Activated gamma-delta T cell (primary cell): ENCODE data around the gene SEC16B.
"Not testable (repeated sequence)": the region's sequence is repeated elsewhere in the genome, so short reads cannot be mapped to it uniquely, and the experiment has no call there.

Source experiments
- DNase-seq: peaks from one replicate; lab custom pipeline; 2025; lab: John Stamatoyannopoulos, UW
- total RNA-seq, 2 donors: gene quantifications; one replicate each; lab custom pipeline; 2026; lab: John Stamatoyannopoulos, UW

SEC16B gene, protein sequence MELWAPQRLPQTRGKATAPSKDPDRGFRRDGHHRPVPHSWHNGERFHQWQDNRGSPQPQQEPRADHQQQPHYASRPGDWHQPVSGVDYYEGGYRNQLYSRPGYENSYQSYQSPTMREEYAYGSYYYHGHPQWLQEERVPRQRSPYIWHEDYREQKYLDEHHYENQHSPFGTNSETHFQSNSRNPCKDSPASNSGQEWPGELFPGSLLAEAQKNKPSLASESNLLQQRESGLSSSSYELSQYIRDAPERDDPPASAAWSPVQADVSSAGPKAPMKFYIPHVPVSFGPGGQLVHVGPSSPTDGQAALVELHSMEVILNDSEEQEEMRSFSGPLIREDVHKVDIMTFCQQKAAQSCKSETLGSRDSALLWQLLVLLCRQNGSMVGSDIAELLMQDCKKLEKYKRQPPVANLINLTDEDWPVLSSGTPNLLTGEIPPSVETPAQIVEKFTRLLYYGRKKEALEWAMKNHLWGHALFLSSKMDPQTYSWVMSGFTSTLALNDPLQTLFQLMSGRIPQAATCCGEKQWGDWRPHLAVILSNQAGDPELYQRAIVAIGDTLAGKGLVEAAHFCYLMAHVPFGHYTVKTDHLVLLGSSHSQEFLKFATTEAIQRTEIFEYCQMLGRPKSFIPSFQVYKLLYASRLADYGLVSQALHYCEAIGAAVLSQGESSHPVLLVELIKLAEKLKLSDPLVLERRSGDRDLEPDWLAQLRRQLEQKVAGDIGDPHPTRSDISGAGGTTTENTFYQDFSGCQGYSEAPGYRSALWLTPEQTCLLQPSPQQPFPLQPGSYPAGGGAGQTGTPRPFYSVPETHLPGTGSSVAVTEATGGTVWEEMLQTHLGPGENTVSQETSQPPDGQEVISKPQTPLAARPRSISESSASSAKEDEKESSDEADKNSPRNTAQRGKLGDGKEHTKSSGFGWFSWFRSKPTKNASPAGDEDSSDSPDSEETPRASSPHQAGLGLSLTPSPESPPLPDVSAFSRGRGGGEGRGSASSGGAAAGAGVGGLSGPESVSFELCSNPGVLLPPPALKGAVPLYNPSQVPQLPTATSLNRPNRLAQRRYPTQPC
- total RNA-seq: 0 reads per million in 2 donors

DNA sequence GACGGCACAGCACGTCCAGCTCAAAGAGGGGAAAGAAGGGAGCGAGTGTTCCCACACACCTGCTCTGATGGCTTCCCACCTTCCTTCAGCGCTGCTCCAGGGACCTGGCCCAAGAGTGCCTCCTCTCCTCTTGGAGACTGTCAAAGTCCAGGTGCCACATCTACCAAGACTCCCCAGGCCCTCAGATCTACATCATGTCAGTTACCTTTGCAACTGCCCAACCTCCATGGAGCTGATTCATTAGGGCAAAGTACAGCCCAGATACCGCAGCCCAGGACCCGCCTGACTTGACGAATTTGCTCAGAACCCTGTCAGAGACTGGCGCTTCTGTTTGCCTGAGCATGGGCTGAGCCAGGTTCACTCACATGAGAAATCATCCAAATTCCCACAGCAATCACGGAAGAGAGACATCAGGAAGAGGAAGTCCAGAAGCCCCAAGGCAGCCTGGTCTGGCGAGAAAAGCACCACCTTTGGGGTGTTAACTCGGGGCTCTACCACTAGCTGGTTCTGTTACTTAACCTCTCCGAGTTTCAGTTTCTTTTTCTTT is at the start of gene SEC16B:
Gene SEC16B, minus strand, starts transcription at position 234 of the 547 bp plus-strand sequence. CDS start 2,077 bp downstream, outside the sequence.
- no peak for DNase-seq

DNA sequence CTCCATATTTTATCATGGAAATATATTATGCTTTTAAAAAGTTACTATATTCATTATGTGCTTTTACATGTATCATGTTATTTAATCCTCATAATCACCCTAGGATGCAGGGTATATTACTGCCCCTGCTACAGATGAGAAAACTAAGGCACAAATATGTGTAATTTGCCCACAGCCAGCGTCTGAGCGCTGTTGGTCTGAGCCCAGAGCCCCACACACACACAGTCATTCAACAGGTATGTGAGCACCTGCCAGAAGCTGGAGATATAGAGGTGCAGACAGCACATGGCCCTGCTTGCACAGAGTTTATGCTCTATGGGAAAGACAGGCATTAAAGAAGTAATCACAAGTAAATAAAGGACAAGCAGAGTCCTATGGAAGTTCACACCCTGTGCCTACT is 49.8 kb upstream of the SEC16B start:
- DNase-seq: no peak

DNA sequence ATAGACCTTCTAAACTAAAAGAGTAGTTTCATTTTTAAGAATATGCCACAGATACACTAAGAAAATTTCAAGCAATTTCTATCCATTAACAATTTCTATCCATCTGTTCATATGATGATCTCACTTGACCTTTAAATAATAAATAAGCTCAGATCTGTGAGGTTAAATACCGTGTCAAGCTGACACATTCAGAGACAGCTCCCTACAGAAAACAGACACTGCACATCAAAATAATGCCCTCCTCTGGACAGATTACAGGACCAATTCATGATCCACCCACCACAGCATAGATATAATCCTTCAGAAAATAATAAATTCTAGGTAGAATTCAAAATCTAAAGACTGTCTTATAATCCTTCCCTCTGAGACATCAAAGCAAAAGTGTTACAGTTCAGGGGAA is 49.4 kb upstream of the SEC16B start:
- DNase-seq: no peak

DNA sequence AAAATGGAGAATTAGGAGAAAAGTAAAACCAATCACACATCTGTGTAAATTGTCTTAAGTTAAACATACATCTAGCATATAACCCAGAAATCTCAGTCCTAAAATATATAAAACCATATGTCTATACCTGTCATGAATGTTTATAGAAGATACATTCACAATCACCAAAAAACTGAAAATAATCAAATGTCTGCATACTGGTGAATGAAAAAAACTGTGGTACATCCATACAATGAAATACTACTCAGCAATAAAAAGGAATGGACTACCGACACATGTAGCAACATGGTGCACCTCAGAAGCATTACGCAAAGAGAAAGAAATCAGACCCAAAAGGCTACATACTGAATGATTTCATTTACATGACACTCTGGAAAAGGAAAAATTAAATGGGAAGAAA is 47.7 kb upstream of the SEC16B start:
- DNase-seq: no peak

DNA sequence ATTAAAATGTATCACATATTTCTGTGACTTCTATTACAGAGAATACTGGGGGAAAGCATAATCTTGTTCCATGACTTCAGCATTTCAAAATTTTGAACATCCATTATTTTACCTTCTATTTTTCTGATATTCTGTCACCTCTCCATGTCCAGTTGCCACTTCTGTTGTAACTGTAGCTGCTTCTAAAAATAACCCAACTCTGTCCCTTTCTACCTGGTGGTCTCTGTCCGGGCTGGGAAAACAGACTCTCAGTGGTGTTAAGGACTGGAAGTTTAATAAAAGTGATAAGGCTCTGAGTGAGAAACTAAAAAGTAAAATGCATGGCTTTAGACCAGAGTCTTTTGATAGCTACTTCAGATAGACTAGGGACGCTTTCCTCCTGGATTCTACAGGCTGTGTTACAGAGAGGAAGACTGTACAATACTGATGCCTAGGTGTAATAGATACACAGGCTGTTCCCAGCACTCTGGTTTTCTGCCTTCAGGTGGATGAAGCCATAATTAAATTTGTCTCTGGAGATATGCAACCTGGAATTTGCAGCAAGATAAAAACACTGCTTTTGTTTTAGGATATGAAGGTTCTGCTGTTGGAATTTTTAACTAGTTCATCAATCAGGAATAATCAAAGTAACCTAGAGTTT is 42.1 kb upstream of the SEC16B start:
- no peak for DNase-seq

DNA sequence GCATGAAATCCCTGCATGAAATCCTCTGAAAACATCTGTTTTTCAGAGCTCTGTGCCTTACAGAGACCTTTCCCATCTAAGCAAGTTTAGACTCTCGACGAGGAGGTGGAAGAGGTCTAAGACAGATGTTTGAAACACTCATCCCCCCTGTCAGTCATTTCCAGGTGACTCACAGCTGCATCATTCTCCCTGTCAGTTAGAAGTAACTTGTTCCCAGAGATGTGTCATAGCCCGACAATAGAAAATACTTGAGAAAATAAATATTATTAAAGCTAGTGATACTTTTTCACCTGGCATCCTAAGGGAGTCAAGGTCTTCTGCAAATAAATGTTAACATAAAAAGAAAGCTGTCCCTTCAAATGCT is 41.6 kb upstream of the SEC16B start:
- no peak for DNase-seq

DNA sequence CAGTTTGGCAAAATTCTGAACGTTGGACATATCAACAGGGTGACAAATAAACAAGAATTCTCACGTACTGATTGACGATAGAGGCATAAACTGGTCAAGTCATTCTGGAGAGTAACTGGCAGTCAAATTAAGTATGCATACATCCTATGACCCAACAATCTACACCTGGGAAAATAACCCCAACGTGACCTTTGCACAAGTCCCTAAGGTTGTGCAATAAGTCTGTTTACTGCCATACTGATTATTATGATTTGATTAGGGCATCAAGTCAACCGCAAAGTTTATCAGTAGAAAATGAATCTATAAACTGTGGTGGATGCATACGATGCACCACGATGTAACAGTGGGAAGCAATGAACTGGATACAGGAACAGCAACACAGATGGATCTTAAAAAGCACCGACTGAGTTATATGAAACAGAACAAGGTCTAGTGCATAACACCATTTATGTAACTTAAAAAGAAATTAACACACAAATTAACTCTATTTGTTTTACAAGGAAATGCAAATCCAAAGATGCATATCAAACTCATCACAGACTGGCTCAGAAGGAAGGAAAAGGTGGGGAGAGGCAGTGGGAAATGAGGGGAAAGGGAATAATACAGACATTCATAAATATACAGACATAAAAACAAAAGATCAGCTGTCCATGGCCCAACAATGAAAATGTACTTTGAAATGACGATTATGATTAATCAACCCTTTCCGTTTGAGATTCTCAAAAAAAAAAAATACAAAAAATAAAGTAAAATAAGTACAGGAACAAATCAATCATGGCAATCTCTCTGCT is 41.0 kb upstream of the SEC16B start:
- no peak for DNase-seq

DNA sequence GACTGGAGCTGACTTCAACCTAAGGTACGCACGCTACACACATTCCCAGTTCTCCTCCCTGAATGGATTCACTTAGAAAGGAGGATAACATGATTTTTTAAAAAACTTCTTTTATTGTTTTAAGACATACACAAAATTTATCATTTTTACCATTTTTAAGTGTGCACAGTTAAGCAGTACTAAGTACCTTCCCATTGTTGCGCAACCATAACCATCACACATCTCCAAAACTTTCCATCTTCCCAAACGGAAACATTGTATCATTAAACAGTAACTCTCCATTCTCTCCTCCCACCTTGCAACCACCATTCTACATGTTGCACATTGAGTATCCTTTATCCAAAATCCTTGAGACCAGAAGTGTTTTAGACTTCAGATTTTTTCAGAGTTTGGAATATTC is 36.2 kb upstream of the SEC16B start:
- no peak for DNase-seq

DNA sequence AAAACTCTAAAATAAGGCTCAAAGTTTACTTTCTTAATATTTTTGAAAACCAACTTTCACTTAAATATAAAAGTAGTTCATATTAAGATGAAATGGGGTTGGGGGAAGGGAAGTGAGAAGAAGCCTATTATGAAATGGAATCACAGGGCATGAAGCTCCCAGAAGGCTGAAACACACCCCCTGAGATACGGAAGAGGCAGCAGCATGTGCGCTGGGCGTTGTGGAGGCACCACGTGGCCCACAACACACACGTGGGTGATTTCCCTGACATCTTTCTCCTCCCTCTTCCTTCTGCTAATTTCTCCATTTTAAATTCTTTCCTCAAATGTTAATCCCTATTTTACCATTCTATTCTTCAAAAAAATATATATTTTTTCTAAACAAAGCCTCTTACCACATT is 35.6 kb upstream of the SEC16B start:
- no peak for DNase-seq

DNA sequence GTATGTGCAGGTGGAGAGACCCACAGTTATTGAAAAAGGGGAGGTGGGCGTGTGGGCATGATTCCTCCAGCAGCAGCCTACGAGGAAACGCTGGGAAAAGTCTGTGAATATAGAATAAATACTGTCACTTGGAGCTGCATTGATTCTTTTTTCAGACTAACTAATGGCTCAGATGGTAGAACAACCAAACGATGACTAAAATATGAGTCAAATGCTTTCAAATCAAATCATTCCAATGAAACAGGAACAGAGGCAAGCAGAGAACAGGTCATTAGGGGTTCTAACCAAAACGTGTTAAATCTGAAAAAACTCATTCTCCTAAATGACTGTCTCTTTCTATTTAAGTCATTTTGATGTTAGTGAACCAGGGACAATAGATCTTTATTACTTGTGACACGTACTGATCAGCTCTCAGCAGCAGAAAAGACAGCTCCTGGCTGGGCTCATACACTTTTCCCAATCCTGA is 35.1 kb upstream of the SEC16B start:
- no peak for DNase-seq

DNA sequence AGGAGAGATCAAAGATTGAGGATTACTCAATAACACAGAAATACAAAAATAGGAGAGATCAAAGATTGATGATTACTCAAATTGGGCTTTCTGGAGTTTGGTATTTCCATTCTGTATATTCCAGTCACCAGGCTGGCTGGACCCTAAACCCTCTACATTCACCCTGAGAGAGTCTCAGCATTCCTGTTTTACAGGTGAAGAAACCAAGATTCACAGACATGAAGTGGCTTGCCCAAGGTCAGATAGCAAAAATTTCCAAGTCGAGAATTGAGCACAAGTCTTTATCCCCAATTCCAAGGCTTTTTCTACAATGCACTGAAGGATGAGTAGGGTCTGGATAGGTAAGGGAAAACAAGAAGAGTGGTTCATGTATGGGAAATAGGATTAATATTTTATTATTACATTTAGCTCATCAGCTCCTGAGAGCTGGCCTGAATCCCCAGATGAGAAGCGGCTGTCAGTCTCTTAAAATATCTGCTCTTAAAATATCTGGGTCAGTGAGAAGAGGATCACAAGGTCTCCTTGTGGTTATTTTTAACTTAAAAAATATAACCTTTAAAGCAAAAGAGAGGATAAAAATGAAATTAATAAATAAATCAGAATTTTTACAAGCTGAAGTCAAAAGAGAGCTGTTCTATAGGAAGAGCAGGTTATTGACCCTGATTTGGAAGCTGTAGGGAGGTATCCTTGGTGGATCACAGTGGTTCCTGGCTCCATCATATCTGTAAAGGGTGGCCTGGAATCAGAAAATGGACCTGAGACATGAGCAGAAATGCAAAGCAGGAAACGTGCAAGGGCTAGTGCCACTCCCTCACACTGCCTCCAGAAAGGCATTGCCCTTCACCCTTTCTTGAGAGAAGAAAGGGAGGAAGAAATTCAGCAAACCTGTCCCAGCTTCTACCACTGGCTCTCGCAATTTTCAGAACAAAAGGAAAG is 29.1 kb upstream of the SEC16B start:
- DNase-seq: no peak

DNA sequence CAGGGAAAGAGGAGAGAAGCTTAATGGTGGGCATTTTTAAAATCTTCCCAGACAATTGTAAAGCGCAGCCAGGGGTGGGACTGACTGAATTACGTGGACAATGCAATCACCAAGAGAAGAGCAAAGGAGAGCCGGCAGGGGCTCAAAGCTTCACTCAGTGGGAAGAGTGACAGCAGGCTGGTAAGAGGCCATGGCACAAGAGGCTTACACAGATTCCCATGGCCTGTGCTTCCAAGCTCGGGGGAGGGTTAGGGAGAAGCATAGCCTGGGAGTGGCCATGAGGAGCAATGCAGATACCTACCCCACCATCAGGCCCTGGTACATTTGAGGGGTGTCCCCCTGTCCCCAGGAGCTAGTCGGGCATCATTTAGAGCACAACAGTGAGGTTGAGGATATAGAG is 27.1 kb upstream of the SEC16B start:
- no peak for DNase-seq

DNA sequence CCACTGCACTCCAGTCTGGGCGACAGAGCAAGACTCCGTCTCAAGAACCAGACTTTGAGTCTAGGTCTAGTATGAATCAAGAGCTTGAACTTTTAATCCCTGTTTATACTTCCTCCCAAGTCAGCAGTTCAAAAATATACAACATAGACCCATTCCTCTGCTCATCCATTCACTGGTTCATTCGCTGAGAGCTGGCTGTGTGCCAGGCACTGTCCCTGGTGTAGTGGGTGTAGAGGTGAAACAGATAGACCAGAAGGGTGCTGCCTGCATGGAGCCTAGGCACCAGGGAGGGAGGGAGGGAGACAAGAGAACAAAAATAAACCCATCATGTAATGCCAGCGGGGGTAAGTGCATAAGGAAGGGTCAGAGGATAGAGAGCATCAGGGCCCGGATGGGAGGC is 25.5 kb upstream of the SEC16B start:
- DNase-seq: no peak

DNA sequence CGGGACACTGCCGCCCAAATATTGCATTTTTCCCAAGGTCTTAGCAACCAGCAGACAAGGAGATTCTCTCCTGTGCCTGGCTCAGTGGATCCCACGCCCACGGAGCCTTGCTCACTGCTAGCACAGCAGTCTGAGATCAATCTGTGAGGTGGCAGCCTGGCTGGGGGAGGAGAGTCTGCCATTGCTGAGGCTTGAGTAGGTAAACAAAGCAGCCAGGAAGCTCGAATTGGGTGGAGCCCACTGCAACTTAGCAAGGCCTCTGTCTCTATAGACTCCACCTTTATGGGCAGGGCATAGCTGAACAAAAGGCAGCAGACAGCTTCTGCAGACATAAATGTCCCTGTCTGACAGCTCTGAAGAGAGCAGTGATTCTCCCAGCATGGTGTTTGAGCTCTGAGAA is 16.4 kb upstream of the SEC16B start:
- DNase-seq: not testable (repeated sequence)

DNA sequence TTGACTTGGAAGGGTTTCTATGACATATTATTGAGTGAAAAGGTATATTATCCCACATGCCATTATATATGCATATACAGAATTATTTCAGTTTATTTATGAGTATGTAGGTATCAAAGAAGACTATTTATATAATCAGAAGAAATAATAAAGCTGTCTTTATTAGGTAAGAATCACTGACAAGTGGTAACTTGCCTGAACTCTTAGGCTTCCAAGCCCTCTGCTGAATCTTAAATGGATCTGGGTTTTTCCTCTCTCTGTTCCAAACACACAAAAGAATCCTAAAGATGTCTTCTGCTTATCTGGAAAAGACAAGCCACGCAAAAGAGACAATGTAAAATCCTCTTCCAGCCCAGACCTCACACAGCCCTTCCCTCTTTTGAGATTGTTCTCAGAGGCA is 14.9 kb upstream of the SEC16B start:
- no peak for DNase-seq

DNA sequence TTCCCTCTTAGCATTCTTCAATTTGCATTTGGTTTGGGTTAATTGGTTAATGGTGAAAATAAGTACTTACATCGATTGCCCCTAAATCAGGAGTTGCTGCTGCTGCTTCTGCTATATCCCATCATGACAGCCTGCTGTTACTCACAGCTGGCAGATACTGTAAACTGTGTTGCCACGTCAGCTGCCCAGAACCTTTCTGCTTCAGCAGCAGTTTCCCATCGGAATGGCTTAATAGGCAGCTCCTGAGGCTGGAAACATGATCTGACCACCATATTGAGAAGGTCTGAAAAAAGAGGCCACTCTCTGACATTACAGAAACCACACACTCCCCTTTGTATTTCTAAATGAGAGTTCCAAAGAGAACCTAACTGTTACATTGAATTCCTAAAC is 14.3 kb upstream of the SEC16B start:
- no peak for DNase-seq

DNA sequence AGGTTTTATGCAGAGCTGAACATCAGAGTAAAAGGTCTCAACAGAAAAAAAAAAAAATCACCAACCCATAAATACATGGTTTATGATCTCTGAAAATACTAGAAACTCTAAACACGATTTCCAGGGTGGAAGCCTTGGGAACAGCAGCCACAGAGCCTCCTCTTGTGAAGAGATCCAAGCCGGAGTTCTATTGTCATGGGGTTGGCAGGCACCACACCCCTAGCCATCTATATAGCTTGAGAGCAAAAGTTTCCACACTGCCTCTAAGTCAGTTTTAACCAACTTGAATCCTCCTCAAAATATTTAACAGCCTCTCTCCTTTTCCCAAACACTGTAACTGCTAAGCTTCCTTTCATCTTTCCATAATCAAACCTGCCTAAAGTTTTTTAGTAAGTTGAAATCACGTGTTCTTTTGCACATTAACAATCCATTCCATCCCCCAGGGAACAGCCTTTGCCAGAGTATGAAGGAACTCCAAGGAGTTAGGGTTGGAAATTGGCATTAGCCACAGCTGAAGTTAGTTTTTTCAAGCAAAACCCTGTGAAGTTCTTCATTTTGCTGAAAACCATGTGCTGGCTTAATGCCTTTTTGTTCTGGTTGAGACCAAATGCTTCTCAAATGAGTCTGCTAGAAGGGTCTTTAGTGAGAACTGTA is 13.8 kb upstream of the SEC16B start:
- DNase-seq: no peak

DNA sequence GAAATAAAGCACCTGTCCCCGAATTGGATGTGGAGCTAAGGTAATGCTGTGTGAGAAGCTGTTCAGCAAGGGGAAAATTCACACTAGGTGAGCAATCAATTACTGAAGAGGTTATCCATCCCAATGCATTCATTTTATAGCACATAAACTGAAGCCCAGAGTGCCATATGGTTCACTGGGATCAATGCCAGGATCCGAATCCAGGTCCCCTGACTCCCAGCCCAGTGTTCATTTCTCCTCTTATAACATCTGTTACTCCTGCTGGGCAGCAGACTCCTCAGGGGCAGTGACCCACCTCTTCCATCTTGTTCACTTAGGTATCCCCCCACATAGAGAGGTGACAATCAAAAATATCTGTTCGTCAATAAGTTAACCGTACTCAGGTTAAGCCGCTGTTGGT is 13.2 kb upstream of the SEC16B start:
- no peak for DNase-seq

DNA sequence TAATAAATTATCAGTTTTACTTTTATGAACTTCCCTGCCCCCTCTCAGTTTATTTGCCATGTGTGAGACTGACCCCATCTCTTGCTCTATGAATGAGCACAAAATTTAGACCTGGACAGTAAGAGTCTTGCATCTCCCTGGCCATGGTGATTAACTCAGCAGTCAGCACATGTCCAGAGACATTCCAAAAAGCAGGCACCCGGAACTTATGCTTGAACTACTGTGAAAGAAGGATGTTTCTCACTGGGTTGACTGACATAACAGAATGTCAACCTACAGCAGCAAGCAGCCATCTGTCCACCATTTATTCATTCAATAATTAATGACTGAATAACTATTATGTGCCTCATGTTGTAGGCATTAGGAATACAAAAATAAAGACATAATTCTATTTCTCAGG is 11.3 kb upstream of the SEC16B start:
- no peak for DNase-seq
